PFSK-1 (cell line): Measurements from ENCODE around the gene INTS11.

ENCODE experiments used
- POLR2AphosphoS5 ChIP-seq: IDR thresholded peaks from 2 replicates; pipeline ENCODE4 v1.6.1; 2012; ENCODE audit warnings: low read depth, mild to moderate bottlenecking, control low read depth, low read length, moderate library complexity
- SIN3A ChIP-seq: IDR thresholded peaks from 2 replicates; pipeline ENCODE4 v1.6.1; 2012; ENCODE audit warnings: mild to moderate bottlenecking, low read length, moderate library complexity, borderline replicate concordance; ENCODE audit not compliant: insufficient read depth
- TAF1 ChIP-seq: IDR thresholded peaks from 2 replicates; pipeline ENCODE4 v1.6.1; 2012; ENCODE audit warnings: low read length, control low read depth, borderline replicate concordance; ENCODE audit not compliant: insufficient read depth
- TF ChIP-seq, protein P1 (sequence below), 2 experiments: IDR thresholded peaks; 2 replicates each; pipeline versions ENCODE4 v1.6.1 to v1.8.0; 2011 to 2012; ENCODE audit warnings: low read depth in 2 of 2, low read length in 2 of 2, control low read depth in 1 of 2, inconsistent platforms in 1 of 2, mild to moderate bottlenecking in 1 of 2, moderate library complexity in 1 of 2; ENCODE audit not compliant: insufficient read depth in 1 of 2

DNA sequence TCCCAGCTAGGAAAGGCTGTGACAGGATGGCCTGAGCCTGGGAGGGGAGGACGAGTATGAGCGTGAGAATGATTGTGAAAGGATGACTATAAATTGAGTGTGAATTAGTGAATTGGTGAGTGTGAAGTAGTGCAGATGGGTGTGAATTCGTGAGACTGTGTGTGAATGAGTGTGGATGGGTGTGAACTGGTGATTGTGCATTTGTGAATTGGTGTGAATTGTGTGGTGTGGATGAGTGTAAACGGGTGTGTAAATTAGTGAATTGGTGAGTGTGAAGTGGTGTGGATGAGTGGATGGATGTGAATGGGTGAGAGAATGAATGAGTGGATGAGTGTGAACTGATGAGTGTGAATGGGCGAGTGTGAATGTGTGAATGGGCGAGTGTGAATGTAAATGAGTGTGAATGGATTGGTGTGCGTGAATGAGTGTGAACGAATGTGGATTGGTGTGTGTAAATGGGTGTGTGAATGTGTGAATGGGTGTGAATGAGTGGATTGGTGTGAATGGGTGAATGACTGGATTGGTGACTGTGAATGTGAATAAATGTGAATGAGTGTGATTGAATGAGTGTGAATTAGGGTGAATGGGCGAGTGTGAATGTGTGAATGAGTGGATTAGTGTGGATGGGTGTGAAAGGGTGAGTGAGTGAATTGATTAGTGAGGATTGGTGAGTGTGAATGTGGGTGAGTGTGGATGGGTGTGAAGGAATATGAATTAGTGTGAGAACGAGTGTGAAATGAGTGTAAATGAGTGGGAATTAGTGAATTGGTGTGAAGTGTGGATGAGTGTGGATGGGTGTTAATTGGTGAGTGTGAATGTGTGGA, 41.6 kb upstream of the INTS11 start:
- TF ChIP-seq POLR2AphosphoS5 (no peak), TAF1 (no peak), SIN3A (no peak)
- TF ChIP-seq, protein P1, sequence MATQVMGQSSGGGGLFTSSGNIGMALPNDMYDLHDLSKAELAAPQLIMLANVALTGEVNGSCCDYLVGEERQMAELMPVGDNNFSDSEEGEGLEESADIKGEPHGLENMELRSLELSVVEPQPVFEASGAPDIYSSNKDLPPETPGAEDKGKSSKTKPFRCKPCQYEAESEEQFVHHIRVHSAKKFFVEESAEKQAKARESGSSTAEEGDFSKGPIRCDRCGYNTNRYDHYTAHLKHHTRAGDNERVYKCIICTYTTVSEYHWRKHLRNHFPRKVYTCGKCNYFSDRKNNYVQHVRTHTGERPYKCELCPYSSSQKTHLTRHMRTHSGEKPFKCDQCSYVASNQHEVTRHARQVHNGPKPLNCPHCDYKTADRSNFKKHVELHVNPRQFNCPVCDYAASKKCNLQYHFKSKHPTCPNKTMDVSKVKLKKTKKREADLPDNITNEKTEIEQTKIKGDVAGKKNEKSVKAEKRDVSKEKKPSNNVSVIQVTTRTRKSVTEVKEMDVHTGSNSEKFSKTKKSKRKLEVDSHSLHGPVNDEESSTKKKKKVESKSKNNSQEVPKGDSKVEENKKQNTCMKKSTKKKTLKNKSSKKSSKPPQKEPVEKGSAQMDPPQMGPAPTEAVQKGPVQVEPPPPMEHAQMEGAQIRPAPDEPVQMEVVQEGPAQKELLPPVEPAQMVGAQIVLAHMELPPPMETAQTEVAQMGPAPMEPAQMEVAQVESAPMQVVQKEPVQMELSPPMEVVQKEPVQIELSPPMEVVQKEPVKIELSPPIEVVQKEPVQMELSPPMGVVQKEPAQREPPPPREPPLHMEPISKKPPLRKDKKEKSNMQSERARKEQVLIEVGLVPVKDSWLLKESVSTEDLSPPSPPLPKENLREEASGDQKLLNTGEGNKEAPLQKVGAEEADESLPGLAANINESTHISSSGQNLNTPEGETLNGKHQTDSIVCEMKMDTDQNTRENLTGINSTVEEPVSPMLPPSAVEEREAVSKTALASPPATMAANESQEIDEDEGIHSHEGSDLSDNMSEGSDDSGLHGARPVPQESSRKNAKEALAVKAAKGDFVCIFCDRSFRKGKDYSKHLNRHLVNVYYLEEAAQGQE (IDR thresholded peaks at IDR 0.05; ENCODE audit: insufficient read depth in 1 of 2, low read depth in 2 of 2, low read length in 2 of 2), result no peak
